ENCODE data around the gene UBR4. TPM values are rescaled to one million over a fixed set of nuclear protein-coding genes. Genes with fewer than 3 reads are reported as not detected.
A peak's percentile ranks its signal among the peaks of the same experiment; 100 is the strongest.
"Not testable (repeated sequence)": the region's sequence is repeated elsewhere in the genome, so short reads cannot be mapped to it uniquely, and the experiment has no call there.

Gene UBR4
- total RNA-seq, 2 experiments from 2014 or later: 121 to 126 TPM

GRCh38 chr1:19239876-19240275, 29.8 kb upstream of the UBR4 start:
- Histone ChIP-seq H3K4me2 (ENCODE audit: low read length) (no peak overlapping the region), H3K4me1 (ENCODE audit: insufficient read depth, low read length, poor library complexity, severe bottlenecking) (no peaks in the 10 kb centered on the region), H3K9me3 (ENCODE audit: low read length) (no peaks in the 10 kb centered on the region), H3K79me2 (ENCODE audit: insufficient read depth, low read depth, low read length) (no peaks in the 10 kb centered on the region; the same call in 1 of the 2 replicates), H3K4me3 (ENCODE audit: low read depth, low read length, poor library complexity, severe bottlenecking) (no peak overlapping the region), H3K27ac (ENCODE audit: low read depth, low read length, poor library complexity, severe bottlenecking) (no peak overlapping the region), H3K9me2 (ENCODE audit: insufficient read depth, low read length) (no peaks in the 10 kb centered on the region), H2AFZ (ENCODE audit: low read length) (no peak overlapping the region), H4K20me1 (ENCODE audit: insufficient read depth, low read length) (peaks cover 5% of the 10 kb centered on the region; the same call in 1 of the 2 replicates), H3K36me3 (ENCODE audit: insufficient read depth, low read length) (peaks cover 93% of the 10 kb centered on the region)
- no peak for DNase-seq (ENCODE audit: low spot score)
- ChIA-PET POLR2A (no interaction called here), CTCF (ENCODE audit: unreplicated experiment) (interaction anchor here (1.0 kb wide), 1 partner anchor 12 kb away, joined by 3 read pairs; the partner anchor contains the start of genes EMC1 and MRTO4)
- intact Hi-C loops (cut with micrococcal nuclease; ENCODE audit: unreplicated experiment): loop anchor here (5.0 kb wide), 1 partner anchor 63 kb away; no protein-coding TSS in a partner anchor
- no TSS peak for BruUV-seq (replicated peaks)
- no peak for TF ChIP-seq EZH2phosphoT487 (IDR thresholded peaks at IDR 0.05; ENCODE audit: borderline replicate concordance, low read depth, low read length)
- TF ChIP-seq, protein P1, sequence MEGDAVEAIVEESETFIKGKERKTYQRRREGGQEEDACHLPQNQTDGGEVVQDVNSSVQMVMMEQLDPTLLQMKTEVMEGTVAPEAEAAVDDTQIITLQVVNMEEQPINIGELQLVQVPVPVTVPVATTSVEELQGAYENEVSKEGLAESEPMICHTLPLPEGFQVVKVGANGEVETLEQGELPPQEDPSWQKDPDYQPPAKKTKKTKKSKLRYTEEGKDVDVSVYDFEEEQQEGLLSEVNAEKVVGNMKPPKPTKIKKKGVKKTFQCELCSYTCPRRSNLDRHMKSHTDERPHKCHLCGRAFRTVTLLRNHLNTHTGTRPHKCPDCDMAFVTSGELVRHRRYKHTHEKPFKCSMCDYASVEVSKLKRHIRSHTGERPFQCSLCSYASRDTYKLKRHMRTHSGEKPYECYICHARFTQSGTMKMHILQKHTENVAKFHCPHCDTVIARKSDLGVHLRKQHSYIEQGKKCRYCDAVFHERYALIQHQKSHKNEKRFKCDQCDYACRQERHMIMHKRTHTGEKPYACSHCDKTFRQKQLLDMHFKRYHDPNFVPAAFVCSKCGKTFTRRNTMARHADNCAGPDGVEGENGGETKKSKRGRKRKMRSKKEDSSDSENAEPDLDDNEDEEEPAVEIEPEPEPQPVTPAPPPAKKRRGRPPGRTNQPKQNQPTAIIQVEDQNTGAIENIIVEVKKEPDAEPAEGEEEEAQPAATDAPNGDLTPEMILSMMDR (conservative IDR thresholded peaks at IDR 0.05; ENCODE audit: low read length): no peak

DNA sequence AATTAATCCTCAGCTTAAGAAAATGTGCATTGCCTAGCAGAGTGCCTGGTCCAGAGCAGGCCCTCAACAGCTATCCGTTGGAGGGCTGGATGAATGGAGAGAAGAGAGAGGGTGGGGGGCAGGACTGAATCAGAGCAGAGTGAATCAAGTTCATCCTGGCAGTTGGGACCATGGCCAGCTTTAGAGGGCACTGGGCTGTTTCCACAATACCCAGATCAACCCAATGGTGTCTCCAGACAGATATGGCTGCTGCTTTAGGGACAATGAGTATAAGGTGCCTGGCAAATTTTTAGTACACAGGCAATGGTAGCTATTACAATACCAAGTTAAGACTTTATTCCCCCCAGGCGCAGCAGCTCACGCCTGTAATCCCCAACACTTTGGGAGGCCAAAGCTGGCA, 24.2 kb upstream of the UBR4 start:
- ChIA-PET POLR2A (no interaction called here), CTCF (ENCODE audit: unreplicated experiment) (no interaction called here)
- Histone ChIP-seq H3K27ac (ENCODE audit: low read depth, low read length, poor library complexity, severe bottlenecking) (no peak overlapping the region), H3K4me1 (ENCODE audit: insufficient read depth, low read length, poor library complexity, severe bottlenecking) (no peaks in the 10 kb centered on the region), H3K4me3 (ENCODE audit: low read depth, low read length, poor library complexity, severe bottlenecking) (no peak overlapping the region), H3K4me2 (ENCODE audit: low read length) (no peak overlapping the region), H3K79me2 (ENCODE audit: insufficient read depth, low read depth, low read length) (no peaks in the 10 kb centered on the region), H3K36me3 (ENCODE audit: insufficient read depth, low read length) (peaks cover 91% of the 10 kb centered on the region), H4K20me1 (ENCODE audit: insufficient read depth, low read length) (no peaks in the 10 kb centered on the region), H2AFZ (ENCODE audit: low read length) (no peak overlapping the region), H3K9me2 (ENCODE audit: insufficient read depth, low read length) (no peaks in the 10 kb centered on the region), H3K9me3 (ENCODE audit: low read length) (no peaks in the 10 kb centered on the region)
- intact Hi-C loops (cut with micrococcal nuclease; ENCODE audit: unreplicated experiment): no loop called here
- no TSS peak for BruUV-seq (replicated peaks)
- no peak for DNase-seq (ENCODE audit: low spot score)
- TF ChIP-seq EZH2phosphoT487 (IDR thresholded peaks at IDR 0.05; ENCODE audit: borderline replicate concordance, low read depth, low read length): no peak
- TF ChIP-seq, protein P1 (conservative IDR thresholded peaks at IDR 0.05; ENCODE audit: low read length): no peak

- H3K36me3 ChIP-seq (ENCODE audit: insufficient read depth, low read length): peaks cover 91% of the 10 kb centered on the region
- H3K4me2 ChIP-seq (ENCODE audit: low read length): no peak overlapping the region
- no peak overlapping the region for H3K27ac ChIP-seq (ENCODE audit: low read depth, low read length, poor library complexity, severe bottlenecking)
- ChIA-PET CTCF (ENCODE audit: unreplicated experiment) (no interaction called here), POLR2A (no interaction called here)
- H3K4me1 ChIP-seq (ENCODE audit: insufficient read depth, low read length, poor library complexity, severe bottlenecking): no peaks in the 10 kb centered on the region
- no peak overlapping the region for H2AFZ ChIP-seq (ENCODE audit: low read length)
- no peak for TF ChIP-seq EZH2phosphoT487 (IDR thresholded peaks at IDR 0.05; ENCODE audit: borderline replicate concordance, low read depth, low read length)
- TF ChIP-seq, protein P1 (conservative IDR thresholded peaks at IDR 0.05; ENCODE audit: low read length): peak; percentile 32; the same call in 1 of the 2 replicates
- intact Hi-C loops (cut with micrococcal nuclease; ENCODE audit: unreplicated experiment): no loop called here
- no peaks in the 10 kb centered on the region for H3K9me3 ChIP-seq (ENCODE audit: low read length)
- H4K20me1 ChIP-seq (ENCODE audit: insufficient read depth, low read length): no peaks in the 10 kb centered on the region
- H3K4me3 ChIP-seq (ENCODE audit: low read depth, low read length, poor library complexity, severe bottlenecking): no peak overlapping the region
- BruUV-seq (replicated peaks): no TSS peak
- no peaks in the 10 kb centered on the region for H3K79me2 ChIP-seq (ENCODE audit: insufficient read depth, low read depth, low read length)
- no peaks in the 10 kb centered on the region for H3K9me2 ChIP-seq (ENCODE audit: insufficient read depth, low read length)
- no peak for DNase-seq (ENCODE audit: low spot score)
These were observed 22.4 kb upstream of the UBR4 start for GRCh38 chr1:19232524-19232846.

DNA sequence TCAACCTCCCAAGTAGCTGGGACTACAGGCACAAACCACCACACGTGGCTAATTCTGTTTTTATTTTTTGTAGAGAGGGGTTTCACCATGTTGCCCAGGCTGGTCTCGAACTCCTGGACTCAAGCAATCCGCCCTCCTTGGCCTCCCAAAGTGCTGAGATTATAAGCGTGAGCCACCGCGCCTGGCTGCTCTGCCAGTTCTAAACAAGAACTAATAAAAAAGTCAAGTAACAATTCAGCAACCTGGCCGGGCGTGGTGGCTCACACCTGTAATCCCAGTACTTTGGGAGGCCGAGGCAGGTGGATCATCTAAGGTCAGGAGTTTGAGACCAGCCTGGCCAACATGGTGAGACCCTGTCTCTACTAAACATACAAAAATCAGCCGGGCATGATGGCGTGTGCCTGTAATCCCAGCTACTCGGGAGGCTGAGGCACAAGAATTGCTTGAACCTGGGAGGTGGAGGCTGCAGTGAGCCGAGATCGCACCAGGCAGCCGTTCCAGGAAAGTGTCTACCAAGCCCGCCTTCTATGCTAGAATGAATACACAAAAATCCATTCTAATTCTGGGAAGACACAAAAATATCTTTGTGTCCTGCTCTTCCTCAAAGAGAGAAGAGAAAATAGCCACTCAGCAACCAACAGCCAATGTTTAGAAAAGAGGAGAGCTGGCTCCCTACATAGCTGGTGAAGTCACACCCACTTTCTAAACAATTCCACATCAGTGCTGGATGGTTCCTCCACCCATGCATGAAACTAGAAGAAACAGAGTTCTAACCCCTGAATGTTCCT, 21.9 kb upstream of the UBR4 start:
- H3K9me3 ChIP-seq (ENCODE audit: low read length); POLR2A ChIA-PET; H4K20me1 ChIP-seq (ENCODE audit: insufficient read depth, low read length); H3K27ac ChIP-seq (ENCODE audit: low read depth, low read length, poor library complexity, severe bottlenecking); H2AFZ ChIP-seq (ENCODE audit: low read length); H3K4me3 ChIP-seq (ENCODE audit: low read depth, low read length, poor library complexity, severe bottlenecking); H3K9me2 ChIP-seq (ENCODE audit: insufficient read depth, low read length); H3K4me2 ChIP-seq (ENCODE audit: low read length); H3K4me1 ChIP-seq (ENCODE audit: insufficient read depth, low read length, poor library complexity, severe bottlenecking); H3K79me2 ChIP-seq (ENCODE audit: insufficient read depth, low read depth, low read length); CTCF ChIA-PET (ENCODE audit: unreplicated experiment); BruUV-seq (replicated peaks); intact Hi-C loops (cut with micrococcal nuclease; ENCODE audit: unreplicated experiment); DNase-seq (ENCODE audit: low spot score): not testable (repeated sequence)
- peaks cover 91% of the 10 kb centered on the region for H3K36me3 ChIP-seq (ENCODE audit: insufficient read depth, low read length)

All from OCI-LY7 (cell line).